ENCODE data around the gene FAM168A.

FAM168A gene

GRCh38 chr11:73513707-73514106 lies 84.2 kb downstream of the FAM168A start:
- Histone ChIP-seq H3K4me3 (no peak overlapping the region), H3K9ac (no peak overlapping the region), H3K9me3 (peaks cover 13% of the 10 kb centered on the region), H4K20me1 (no peaks in the 10 kb centered on the region), H3K27me3 (no peaks in the 10 kb centered on the region), H3K4me2 (no peak overlapping the region), H3K27ac (no peak overlapping the region), H3K36me3 (peaks cover 19% of the 10 kb centered on the region), H3K4me1 (peaks cover 16% of the 10 kb centered on the region)
- no peak for TF ChIP-seq Cebpa-rat (IDR thresholded peaks at IDR 0.05)

GRCh38 chr11:73510877-73511276 lies 87.0 kb downstream of the FAM168A start:
- Histone ChIP-seq H3K4me2 (no peak overlapping the region), H3K36me3 (peaks cover 25% of the 10 kb centered on the region), H3K4me1 (no peaks in the 10 kb centered on the region), H3K9ac (no peak overlapping the region), H3K4me3 (no peak overlapping the region), H4K20me1 (no peaks in the 10 kb centered on the region), H3K9me3 (peaks cover 19% of the 10 kb centered on the region), H3K27ac (no peak overlapping the region), H3K27me3 (no peaks in the 10 kb centered on the region)
- TF ChIP-seq Cebpa-rat (IDR thresholded peaks at IDR 0.05): no peak

GRCh38 chr11:73510106-73510505 lies 87.8 kb downstream of the FAM168A start:
- no peak overlapping the region for H3K27ac ChIP-seq
- no peak overlapping the region for H3K9ac ChIP-seq
- H3K4me3 ChIP-seq: no peak overlapping the region
- no peaks in the 10 kb centered on the region for H3K27me3 ChIP-seq
- H3K9me3 ChIP-seq: peaks cover 25% of the 10 kb centered on the region
- no peaks in the 10 kb centered on the region for H3K4me1 ChIP-seq
- no peak for TF ChIP-seq Cebpa-rat (IDR thresholded peaks at IDR 0.05)
- no peak overlapping the region for H3K4me2 ChIP-seq
- no peaks in the 10 kb centered on the region for H4K20me1 ChIP-seq
- peaks cover 28% of the 10 kb centered on the region for H3K36me3 ChIP-seq

- H3K36me3 ChIP-seq: peaks cover 24% of the 10 kb centered on the region
- no peaks in the 10 kb centered on the region for H3K27me3 ChIP-seq
- H3K4me1 ChIP-seq: no peaks in the 10 kb centered on the region
- no peak overlapping the region for H3K27ac ChIP-seq
- TF ChIP-seq Cebpa-rat (IDR thresholded peaks at IDR 0.05): no peak
- H3K4me2 ChIP-seq: no peak overlapping the region
- no peak overlapping the region for H3K4me3 ChIP-seq
- H3K9ac ChIP-seq: no peak overlapping the region
- H4K20me1 ChIP-seq: no peaks in the 10 kb centered on the region
- H3K9me3 ChIP-seq: peaks cover 34% of the 10 kb centered on the region
These were observed 88.7 kb downstream of the FAM168A start for GRCh38 chr11:73509188-73509587.

GRCh38 chr11:73508243-73509176 lies 89.4 kb downstream of the FAM168A start:
- Histone ChIP-seq H3K27me3 (no peaks in the 10 kb centered on the region), H3K4me1 (no peaks in the 10 kb centered on the region), H3K27ac (no peak overlapping the region), H4K20me1 (no peaks in the 10 kb centered on the region), H3K4me2 (no peak overlapping the region), H3K36me3 (peaks cover 24% of the 10 kb centered on the region), H3K9ac (no peak overlapping the region), H3K9me3 (peaks cover 41% of the 10 kb centered on the region), H3K4me3 (no peak overlapping the region)
- no peak for TF ChIP-seq Cebpa-rat (IDR thresholded peaks at IDR 0.05)

- H3K9me3 ChIP-seq: peaks cover 48% of the 10 kb centered on the region
- TF ChIP-seq Cebpa-rat (IDR thresholded peaks at IDR 0.05): no peak
- H3K9ac ChIP-seq: no peak overlapping the region
- H3K4me1 ChIP-seq: no peaks in the 10 kb centered on the region
- peaks cover 24% of the 10 kb centered on the region for H3K36me3 ChIP-seq
- H3K27ac ChIP-seq: no peak overlapping the region
- no peak overlapping the region for H3K4me2 ChIP-seq
- no peaks in the 10 kb centered on the region for H3K27me3 ChIP-seq
- H3K4me3 ChIP-seq: no peak overlapping the region
- H4K20me1 ChIP-seq: no peaks in the 10 kb centered on the region
These were observed 90.8 kb downstream of the FAM168A start for GRCh38 chr11:73507086-73507485.

GRCh38 chr11:73506038-73506437 lies 91.9 kb downstream of the FAM168A start:
- Histone ChIP-seq H3K9ac (no peak overlapping the region), H3K4me1 (no peaks in the 10 kb centered on the region), H3K27ac (no peak overlapping the region), H3K4me3 (no peak overlapping the region), H3K27me3 (no peaks in the 10 kb centered on the region), H3K4me2 (no peak overlapping the region), H3K36me3 (peaks cover 20% of the 10 kb centered on the region), H4K20me1 (no peaks in the 10 kb centered on the region), H3K9me3 (peaks cover 58% of the 10 kb centered on the region)
- TF ChIP-seq Cebpa-rat (IDR thresholded peaks at IDR 0.05): no peak

- H3K27me3 ChIP-seq: no peaks in the 10 kb centered on the region
- H3K9me3 ChIP-seq: peaks cover 58% of the 10 kb centered on the region
- H4K20me1 ChIP-seq: no peaks in the 10 kb centered on the region
- peaks cover 27% of the 10 kb centered on the region for H3K36me3 ChIP-seq
- TF ChIP-seq Cebpa-rat (IDR thresholded peaks at IDR 0.05): no peak
- no peak overlapping the region for H3K4me2 ChIP-seq
- H3K4me3 ChIP-seq: no peak overlapping the region
- no peak overlapping the region for H3K27ac ChIP-seq
- no peak overlapping the region for H3K9ac ChIP-seq
- H3K4me1 ChIP-seq: no peaks in the 10 kb centered on the region
These were observed 99.6 kb downstream of the FAM168A start for GRCh38 chr11:73498343-73498742.

GRCh38 chr11:73496134-73496533 lies 101.8 kb downstream of the FAM168A start:
- Histone ChIP-seq H3K36me3 (peaks cover 34% of the 10 kb centered on the region), H3K4me3 (no peak overlapping the region), H3K27me3 (no peaks in the 10 kb centered on the region), H3K9me3 (peaks cover 52% of the 10 kb centered on the region), H3K4me2 (no peak overlapping the region), H4K20me1 (no peaks in the 10 kb centered on the region), H3K4me1 (no peaks in the 10 kb centered on the region), H3K9ac (no peak overlapping the region), H3K27ac (no peak overlapping the region)
- TF ChIP-seq Cebpa-rat (IDR thresholded peaks at IDR 0.05): no peak

GRCh38 chr11:73495731-73496130 lies 102.2 kb downstream of the FAM168A start:
- Histone ChIP-seq H3K36me3 (peaks cover 34% of the 10 kb centered on the region), H3K4me2 (no peak overlapping the region), H4K20me1 (no peaks in the 10 kb centered on the region), H3K9ac (no peak overlapping the region), H3K27me3 (no peaks in the 10 kb centered on the region), H3K27ac (no peak overlapping the region), H3K9me3 (peaks cover 48% of the 10 kb centered on the region), H3K4me3 (no peak overlapping the region), H3K4me1 (no peaks in the 10 kb centered on the region)
- TF ChIP-seq Cebpa-rat (IDR thresholded peaks at IDR 0.05): no peak

Measured in BLaER1 (cell line).